ENCODE measurements around the gene FARSA. TPM values are rescaled to one million over a fixed set of nuclear protein-coding genes. Genes with fewer than 3 reads are reported as not detected.

Gene FARSA
- total and polyA plus RNA-seq, 10 of the 15 experiments (the other 5 are each of a cell fraction or from before 2014, with no cell fraction given) = 20.3 to 212 (median 76.4) TPM

DNA sequence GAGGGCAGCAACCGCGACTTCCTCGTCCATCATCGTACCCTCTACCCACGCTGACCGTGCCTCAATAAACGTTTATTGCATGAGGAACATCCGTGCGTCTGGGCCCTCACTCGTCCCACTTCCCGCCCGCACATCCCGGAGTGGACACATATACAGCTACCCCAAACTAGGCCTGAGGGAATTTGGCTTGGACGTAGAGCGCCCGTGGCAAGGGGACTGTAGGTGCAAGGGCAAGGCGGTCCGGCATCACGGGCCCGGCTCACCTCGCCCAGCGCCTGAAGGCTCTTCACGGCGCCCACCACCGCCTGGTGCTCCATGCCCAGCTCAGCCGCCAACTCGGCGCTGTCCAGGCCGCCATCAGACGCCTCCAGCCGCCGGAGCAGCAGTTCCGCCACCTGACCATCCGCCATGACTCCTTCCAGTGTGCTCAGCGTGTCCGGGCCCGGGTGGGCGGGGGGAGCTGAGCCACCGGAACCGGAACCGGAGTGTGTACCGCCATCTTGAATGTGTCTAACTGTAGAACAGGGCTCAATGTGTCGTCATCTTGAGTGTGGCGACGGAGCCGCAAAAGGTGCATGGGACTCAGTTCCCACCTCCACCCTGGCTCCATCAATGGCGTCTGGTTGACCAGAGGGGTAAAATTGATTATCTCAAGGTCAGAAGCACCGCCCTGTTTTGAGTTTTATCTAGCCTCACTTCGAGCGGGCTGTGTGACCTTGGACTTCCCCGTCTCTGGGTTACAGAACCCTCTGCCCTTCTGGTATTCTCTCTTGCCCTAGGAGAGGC lies at the start of gene FARSA (continued):
- TF ChIP-seq NR2C2 (IDR thresholded peaks at IDR 0.05; ENCODE audit: borderline replicate concordance, control insufficient read depth, insufficient read length, low read depth) = no peak
- no peak for TF ChIP-seq HDGF (IDR thresholded peaks at IDR 0.05)
- peak; percentile 93 for TF ChIP-seq MXI1 (IDR thresholded peaks at IDR 0.05; ENCODE audit: low read depth, low read length)
- no peak for TF ChIP-seq RBBP5 (conservative IDR thresholded peaks at IDR 0.05)
- peak; percentile 96 for TF ChIP-seq HCFC1 (IDR thresholded peaks at IDR 0.05; ENCODE audit: low read length)

- RAD21 ChIA-PET (ENCODE audit: unreplicated experiment) = no interaction called here
These were observed 49.6 kb upstream of the FARSA start for GRCh38 chr19:12983091-12983490.

More at GRCh38 chr19:12983091-12983490, 49.6 kb upstream of the FARSA start:
- ChIA-PET SMC1A (ENCODE audit: uncharacterized antibody, unreplicated experiment) (no interaction called here), POLR2A (no interaction called here), CTCF (interaction anchor here (0.5 to 13.5 kb wide), 7 partner anchors 18 to 360 kb away, joined by 3 to 247 read pairs (median 6); no protein-coding TSS in a partner anchor)
- H3K9me3 ChIP-seq (replicated peaks; ENCODE audit: control insufficient read depth, insufficient read depth, low read length) = no peaks in the 10 kb centered on the region
- WGBS (ENCODE audit: insufficient coverage, insufficient replicate concordance, low lambda C conversion rate, missing lambda C conversion rate) = 38% methylated on average over 10 of the region's 10 CpGs
- TF ChIP-seq IRF3 (IDR thresholded peaks at IDR 0.05) = no peak
- no peak for TF ChIP-seq CEBPB (IDR thresholded peaks at IDR 0.05; ENCODE audit: borderline replicate concordance in 1 of 2, low read depth in 2 of 2, low read length in 2 of 2)
- TF ChIP-seq, protein P1, sequence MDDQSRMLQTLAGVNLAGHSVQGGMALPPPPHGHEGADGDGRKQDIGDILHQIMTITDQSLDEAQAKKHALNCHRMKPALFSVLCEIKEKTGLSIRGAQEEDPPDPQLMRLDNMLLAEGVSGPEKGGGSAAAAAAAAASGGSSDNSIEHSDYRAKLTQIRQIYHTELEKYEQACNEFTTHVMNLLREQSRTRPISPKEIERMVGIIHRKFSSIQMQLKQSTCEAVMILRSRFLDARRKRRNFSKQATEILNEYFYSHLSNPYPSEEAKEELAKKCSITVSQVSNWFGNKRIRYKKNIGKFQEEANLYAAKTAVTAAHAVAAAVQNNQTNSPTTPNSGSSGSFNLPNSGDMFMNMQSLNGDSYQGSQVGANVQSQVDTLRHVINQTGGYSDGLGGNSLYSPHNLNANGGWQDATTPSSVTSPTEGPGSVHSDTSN (IDR thresholded peaks at IDR 0.05; ENCODE audit: insufficient replicate concordance, low read depth, low read length) = no peak
- TF ChIP-seq NR2C1 (IDR thresholded peaks at IDR 0.05) = no peak
- no peak for TF ChIP-seq HDGF (IDR thresholded peaks at IDR 0.05)
- TF ChIP-seq REST (IDR thresholded peaks at IDR 0.05; ENCODE audit: low read depth, low read length) = no peak
- no peak for TF ChIP-seq KLF5 (IDR thresholded peaks at IDR 0.05; ENCODE audit: partially characterized antibody)
- TF ChIP-seq NBN (IDR thresholded peaks at IDR 0.05) = no peak
- no peak for TF ChIP-seq SPI1 (IDR thresholded peaks at IDR 0.05; ENCODE audit: borderline replicate concordance, insufficient read depth, low read depth, low read length)
- TF ChIP-seq MEF2B (IDR thresholded peaks at IDR 0.05; ENCODE audit: partially characterized antibody, poor library complexity, severe bottlenecking) = no peak
- TF ChIP-seq BMI1 (IDR thresholded peaks at IDR 0.05; ENCODE audit: borderline replicate concordance) = no peak
- TF ChIP-seq ATF7 (IDR thresholded peaks at IDR 0.05; ENCODE audit: low read depth) = no peak
- no peak for TF ChIP-seq HCFC1 (IDR thresholded peaks at IDR 0.05; ENCODE audit: low read length)
- TF ChIP-seq DPF2 (IDR thresholded peaks at IDR 0.05) = no peak
- in situ Hi-C loops (cut with MboI) (no loop called here), intact Hi-C loops (cut with micrococcal nuclease; ENCODE audit: unreplicated experiment) (no loop called here)
- BruUV-seq (replicated peaks) = no TSS peak
- no peak overlapping the region for H3K9ac ChIP-seq (ENCODE audit: control insufficient read depth, insufficient read depth, low read length)
- H3K4me2 ChIP-seq (ENCODE audit: control insufficient read depth, insufficient read depth) = peak overlapping the region; percentile 33; the same call in 1 of the 2 replicates
- H3K27me3 ChIP-seq (replicated peaks in 1 of 2; ENCODE audit: control insufficient read depth in 2 of 2, insufficient read depth in 2 of 2, low read length in 1 of 2) = peaks cover 0 to 3% of the 10 kb centered on the region in 2 experiments; a peak in 1 of 4 replicates
- H3K4me3 ChIP-seq = 0 out of 2 replicates have a peak overlapping the region, but pooled peaks have one; percentile 16
- no peak for DNase-seq (ENCODE audit: low read depth, low spot score)
- no peak overlapping the region for H3K27ac ChIP-seq (ENCODE audit: control insufficient read depth, insufficient read depth)
- H3K4me1 ChIP-seq (ENCODE audit: control insufficient read depth, insufficient read depth, low read length) = no peaks in the 10 kb centered on the region; the same call in 1 of the 2 replicates
- no peaks in the 10 kb centered on the region for H4K20me1 ChIP-seq (ENCODE audit: control insufficient read depth, insufficient read depth)
- ATAC-seq = no peak
- no peak overlapping the region for H2AFZ ChIP-seq (ENCODE audit: control insufficient read depth, low read depth, low read length)
- H3K36me3 ChIP-seq (ENCODE audit: control insufficient read depth in 2 of 2, insufficient read depth in 2 of 2, low read length in 1 of 2) = no peaks in the 10 kb centered on the region
- no peaks in the 10 kb centered on the region for H3K79me2 ChIP-seq (ENCODE audit: control insufficient read depth, insufficient read depth, low read length)
- no peak for FAIRE-seq

Data from GM12878 (cell line).